Midbrain (tissue), 1 donor: ENCODE measurements around the gene SEPTIN12.
"Not testable (repeated sequence)": the region's sequence is repeated elsewhere in the genome, so short reads cannot be mapped to it uniquely, and the experiment has no call there.

Source experiments
- DNase-seq: peaks from one replicate; lab custom pipeline; 2025; lab: John Stamatoyannopoulos, UW

Gene SEPTIN12

DNA sequence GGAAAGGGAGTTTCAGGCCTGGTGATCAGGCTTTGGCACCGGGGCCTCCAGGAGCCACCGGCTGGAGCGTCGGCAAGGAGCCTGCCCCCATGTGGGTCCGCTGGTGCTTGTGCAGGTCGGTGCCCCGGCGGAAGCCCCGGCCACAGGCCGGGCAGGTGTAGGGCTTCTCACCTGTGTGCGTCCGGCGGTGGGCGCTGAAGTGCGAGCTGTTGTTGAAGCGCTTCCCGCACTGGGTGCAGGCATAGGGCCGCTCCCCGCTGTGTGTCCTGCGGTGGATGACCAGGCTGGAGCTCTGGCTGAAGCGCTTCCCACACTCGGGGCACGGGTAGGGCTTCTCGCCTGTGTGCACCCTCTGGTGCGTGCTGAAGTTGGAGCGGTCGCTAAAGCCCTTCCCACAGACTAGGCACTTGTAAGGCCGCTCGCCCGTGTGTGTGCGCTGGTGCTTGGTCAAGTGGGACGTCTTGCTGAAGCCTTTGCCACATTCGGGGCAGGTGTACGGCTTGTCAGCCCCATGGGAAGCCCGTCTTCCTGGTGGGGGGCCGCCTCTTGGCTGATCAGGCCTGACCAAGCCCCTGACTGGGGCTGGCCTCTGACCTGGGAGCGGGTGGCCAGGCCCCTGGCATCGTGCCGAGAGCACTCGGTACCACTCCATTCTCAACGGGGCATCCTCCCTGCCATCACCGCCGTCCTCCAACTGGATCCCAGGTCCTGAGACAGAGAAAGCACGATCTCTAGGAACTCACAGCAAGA lies 35.6 kb downstream of the SEPTIN12 start:
- no peak for DNase-seq

DNA sequence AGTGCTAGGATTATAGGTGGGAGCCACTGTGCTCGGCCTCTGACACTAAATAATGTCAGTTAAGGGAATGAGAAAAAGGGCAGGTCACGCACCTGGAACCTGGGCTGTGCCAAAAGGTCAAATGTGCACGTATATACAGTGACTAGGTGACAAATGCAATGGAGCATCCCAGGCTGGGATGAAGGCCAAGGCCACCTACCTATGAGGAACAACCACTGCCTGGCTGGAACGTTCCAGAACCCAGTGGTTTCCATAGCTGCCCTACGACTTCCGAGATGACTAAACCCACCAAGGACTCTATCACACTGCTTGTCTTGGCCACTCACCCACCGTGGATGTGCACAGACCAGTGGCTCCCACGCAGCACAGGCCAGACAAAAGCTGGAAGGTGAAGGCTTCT lies 37.2 kb downstream of the SEPTIN12 start:
- no peak for DNase-seq

GRCh38 chr16:4749700-4750257 lies 38.4 kb downstream of the SEPTIN12 start:
- DNase-seq = no peak

DNA sequence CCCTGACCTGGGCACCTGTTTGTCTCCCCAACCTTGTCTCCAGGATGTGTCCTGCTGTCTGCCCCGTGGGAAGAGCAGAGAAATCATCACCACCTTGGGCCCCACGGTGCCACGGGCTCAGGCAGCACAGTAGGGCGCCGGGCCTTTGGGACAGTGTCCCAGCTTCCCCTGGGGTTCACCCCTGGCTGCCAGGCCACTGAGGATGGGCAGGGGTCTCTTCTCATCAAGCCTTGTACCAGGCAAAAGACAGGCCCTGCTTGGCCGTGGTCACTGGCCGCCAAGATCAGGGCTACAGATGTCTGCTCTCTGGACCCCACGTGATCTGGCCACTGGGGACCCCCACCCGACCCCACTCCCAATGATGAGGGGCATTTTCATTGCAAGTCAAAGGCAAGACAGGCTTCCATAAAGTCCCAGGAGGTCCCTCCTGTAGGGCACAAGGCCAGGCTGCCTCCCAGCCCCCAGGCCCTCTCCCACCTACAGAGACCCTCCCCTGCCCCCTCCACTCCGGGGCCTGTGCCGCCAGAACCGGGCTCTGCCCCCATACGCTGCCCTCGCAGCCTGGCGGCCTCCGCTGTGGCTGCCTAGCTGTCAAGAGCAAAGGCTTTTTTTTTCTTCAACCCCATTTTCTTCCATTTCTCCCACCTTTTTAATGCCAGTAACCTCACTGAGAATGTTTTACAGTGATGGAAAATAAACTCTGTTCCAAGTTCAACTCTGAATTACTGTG lies 39.3 kb downstream of the SEPTIN12 start:
- DNase-seq = no peak

GRCh38 chr16:4747906-4748681 lies 40.1 kb downstream of the SEPTIN12 start:
- DNase-seq = no peak

GRCh38 chr16:4746991-4747574 lies 41.1 kb downstream of the SEPTIN12 start:
- no peak for DNase-seq

DNA sequence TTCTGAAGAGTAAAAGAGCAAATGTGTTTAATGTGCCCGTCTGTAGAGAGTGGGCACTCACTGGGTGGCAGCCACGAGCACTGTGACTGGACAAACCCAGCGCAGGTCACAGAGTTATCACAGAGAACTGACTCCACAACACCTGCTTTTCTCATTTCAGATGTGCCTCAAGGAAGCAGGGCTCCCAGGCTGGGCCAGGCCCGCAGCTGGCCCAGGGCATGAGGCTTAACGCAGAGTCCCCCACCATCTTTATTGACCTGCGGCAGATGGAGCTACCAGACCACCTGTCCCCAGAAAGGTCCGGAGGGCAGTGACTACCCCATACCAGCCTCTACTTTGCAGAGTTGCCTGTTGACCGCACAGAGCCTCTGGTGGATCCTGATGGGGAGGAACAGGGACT lies 41.9 kb downstream of the SEPTIN12 start:
- DNase-seq = no peak

DNA sequence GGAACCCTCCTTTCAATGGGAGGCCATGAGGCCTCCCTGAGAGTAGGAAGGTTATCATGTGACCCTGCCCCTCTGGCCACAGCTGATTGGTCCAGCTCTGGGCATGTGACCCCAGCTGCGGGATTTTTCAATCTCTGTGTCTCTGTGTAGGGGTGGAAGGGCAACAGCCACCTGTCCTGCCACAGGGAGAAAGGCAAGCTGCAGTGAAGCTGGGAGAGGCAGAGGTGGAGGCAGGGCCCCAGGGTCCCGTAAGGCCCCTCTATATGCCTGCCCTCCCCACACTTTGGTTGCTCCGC lies 42.9 kb downstream of the SEPTIN12 start:
- no peak for DNase-seq

GRCh38 chr16:4744555-4745273 lies 43.4 kb downstream of the SEPTIN12 start:
- no peak for DNase-seq

GRCh38 chr16:4743226-4743878 lies 44.8 kb downstream of the SEPTIN12 start:
- no peak for DNase-seq

- not testable (repeated sequence) for DNase-seq
Measured at GRCh38 chr16:4738370-4738769, 49.8 kb downstream of the SEPTIN12 start.

DNA sequence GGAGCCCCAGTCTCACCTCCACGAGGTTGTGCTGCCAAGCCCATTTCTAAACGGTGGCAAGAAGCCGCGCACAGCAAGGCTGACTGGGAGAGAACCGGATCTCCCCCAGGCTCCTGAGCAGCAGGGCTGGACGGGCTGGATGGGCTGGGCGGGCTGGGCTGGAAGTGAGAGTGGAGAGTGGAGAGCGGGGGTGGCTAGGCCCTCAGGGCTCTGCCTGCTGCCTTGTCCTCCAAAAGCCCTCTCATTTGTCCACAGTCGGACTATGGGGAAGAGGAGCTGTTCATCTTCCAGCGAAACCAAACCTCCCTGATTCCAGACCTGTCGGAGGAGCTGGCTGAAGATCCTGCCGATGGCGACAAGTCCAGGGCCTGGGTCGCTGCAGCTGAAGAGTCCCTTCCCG lies 50.6 kb downstream of the SEPTIN12 start:
- no peak for DNase-seq

- no peak for DNase-seq
Measured at GRCh38 chr16:4736546-4736945, 51.6 kb downstream of the SEPTIN12 start.

DNA sequence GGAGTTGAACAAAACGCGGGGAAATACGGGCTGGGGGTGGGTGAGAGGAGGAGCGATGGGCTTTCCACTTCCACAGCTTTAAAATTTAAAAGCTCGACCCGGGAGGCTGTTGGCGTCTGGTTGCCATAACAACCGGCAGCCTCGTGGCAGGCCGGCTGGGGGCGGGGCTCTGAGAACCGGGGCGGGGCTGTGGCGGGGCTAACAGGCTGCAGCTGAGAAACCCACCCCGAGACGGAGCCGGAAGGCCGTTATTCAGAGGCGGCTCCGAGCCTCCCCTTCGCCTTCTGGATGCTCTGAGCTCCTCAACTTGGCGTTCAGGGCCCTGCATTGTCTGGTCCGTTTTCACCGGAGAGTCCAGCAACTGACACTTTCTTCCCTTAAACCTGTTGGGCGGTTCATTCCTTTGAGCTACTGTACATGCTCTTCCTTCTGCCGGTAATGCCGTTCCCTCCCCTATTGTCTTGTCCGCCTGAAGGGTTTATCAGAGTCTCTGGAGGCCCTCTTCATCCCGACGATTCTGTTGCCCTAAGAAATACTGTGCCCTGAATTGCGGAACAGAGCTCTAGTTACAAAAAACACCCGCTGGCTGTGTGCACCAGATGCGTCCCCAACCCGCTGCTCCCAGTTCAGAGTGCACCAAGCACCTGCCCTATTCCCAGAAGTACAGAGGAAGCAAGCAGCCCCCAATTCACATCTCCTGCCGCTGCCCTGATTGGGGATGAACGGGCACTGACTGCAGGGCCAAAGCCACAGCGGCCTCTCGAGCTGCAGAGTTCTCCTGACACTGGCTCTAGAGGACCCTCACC lies 53.2 kb downstream of the SEPTIN12 start:
- peak; percentile 70 for DNase-seq

GRCh38 chr16:4734063-4734729 lies 53.9 kb downstream of the SEPTIN12 start, which contains the start of the genes ANKS3 and DNAAF8:
TSS of gene ANKS3 (minus strand) at chr16:4734271. CDS start at chr16:4730149, 4,122 bp downstream.
TSS of gene DNAAF8 (plus strand) at chr16:4734537. CDS start at chr16:4736515, 1,978 bp downstream.
- DNase-seq = peak; percentile 96

GRCh38 chr16:4733747-4734062 lies 54.4 kb downstream of the SEPTIN12 start:
- DNase-seq = no peak

- no peak for DNase-seq
Measured at GRCh38 chr16:4733211-4733742, 54.9 kb downstream of the SEPTIN12 start.

DNA sequence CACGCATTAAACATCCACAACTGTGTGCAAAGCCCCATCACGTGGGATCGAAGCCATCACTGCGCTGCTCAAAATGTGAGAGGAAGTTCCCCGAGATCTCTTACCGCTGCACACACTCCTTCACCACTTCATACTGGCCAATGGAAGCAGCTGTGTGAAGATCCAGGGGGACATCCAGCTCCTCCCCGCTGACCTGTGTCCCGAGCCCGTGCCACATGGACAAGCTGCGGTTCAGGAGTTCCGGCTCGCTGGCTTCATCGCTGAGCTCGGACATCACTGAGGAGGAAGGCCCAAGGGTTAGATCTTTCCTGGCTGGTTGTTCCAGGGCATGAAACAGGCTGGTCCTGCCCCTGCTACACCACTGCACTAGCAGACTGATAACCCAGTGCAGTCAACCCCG lies 58.3 kb downstream of the SEPTIN12 start:
- DNase-seq = no peak

DNA sequence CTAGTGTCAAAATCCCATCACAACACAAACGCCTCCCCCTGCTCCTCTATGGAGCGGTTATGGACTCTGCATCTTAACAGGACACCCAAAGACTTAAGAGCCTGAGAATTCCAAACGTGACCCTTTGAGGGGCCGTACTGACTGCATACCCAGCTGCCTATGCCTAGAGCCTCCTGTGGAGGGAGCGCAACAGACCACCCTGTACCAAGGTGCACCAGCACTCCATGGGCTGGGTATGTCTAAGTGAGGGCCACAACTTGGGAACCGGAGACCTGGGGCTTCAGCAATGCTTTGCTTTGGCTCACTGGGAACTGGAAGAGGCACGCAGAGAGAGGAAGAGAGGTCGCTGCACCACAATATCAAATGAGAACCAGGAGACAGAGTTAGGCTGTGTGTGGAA lies 59.5 kb downstream of the SEPTIN12 start:
- no peak for DNase-seq
